Stimulated activated naive CD4-positive, alpha-beta T cell (primary cell): ENCODE data around the gene ZNF594.
"Not testable (repeated sequence)": the region's sequence is repeated elsewhere in the genome, so short reads cannot be mapped to it uniquely, and the experiment has no call there.

Experiments
- DNase-seq, 6 experiments: peaks; one replicate each; lab custom pipeline; 2025; lab: John Stamatoyannopoulos, UW

ZNF594 gene

GRCh38 chr17:5201011-5201410 lies 9.3 kb upstream of the ZNF594 start:
- DNase-seq = no peak

- DNase-seq = no peak
These were observed 8.7 kb upstream of the ZNF594 start for GRCh38 chr17:5200360-5200759.

GRCh38 chr17:5198472-5198871 lies 6.8 kb upstream of the ZNF594 start:
- DNase-seq = no peak

DNA sequence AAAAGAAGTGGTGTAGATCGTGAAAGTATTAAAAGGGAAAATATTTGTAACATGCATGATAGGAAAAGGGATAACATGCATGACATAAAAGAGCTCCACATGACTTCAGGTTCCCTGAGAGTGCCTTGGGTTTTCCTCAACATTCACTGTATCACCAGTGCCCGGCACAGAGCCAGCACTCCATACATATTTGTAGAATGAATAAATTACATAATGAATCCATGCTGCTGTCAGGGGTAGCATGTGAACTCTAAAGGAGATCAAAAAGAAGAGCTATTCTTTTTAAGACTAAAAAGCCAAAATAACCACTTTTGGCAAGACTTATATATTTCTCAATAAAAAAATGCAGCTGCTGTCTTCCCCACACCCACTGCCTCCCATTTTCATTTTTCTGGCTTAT lies 2.7 kb upstream of the ZNF594 start:
- no peak for DNase-seq

DNA sequence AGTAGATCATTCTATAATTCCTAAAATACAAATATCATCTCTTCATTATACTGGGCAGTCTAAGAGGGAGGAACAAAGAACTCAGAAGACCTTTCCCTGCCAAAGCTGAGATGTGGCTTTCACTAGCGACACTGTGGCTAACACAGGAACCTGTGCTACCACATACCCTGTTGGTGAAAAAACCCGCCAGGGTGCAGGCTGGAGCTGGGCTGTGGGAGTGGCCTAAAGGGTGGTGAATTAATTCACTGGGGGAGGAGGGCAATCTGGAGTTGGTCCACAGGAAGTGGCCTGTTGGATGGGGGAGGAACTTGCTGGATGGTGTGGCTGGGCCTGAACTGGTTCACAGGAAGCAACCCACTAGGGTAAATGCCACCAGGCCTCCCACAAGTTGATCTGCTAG lies 7.4 kb downstream of the ZNF594 start:
- DNase-seq = no peak

DNA sequence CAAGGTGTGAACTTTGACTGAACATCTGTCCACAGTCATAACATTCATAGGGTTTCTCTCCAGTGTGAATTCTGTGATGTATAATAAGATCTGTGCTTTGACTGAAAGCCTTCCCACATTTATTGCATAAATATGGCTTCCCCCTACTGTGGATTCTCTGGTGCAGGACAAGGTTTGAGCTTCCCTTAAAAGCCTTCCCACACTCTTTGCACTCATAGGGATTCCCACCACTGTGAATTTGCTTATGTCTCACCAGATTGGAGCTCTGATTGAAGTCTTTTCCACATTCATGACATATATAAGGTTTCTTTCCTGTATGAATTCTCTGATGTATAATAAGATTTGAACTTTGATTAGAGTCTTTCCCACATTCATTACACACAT lies 8.3 kb downstream of the ZNF594 start:
- no peak for DNase-seq

GRCh38 chr17:5182597-5183409 lies 8.9 kb downstream of the ZNF594 start:
- no peak for DNase-seq

DNA sequence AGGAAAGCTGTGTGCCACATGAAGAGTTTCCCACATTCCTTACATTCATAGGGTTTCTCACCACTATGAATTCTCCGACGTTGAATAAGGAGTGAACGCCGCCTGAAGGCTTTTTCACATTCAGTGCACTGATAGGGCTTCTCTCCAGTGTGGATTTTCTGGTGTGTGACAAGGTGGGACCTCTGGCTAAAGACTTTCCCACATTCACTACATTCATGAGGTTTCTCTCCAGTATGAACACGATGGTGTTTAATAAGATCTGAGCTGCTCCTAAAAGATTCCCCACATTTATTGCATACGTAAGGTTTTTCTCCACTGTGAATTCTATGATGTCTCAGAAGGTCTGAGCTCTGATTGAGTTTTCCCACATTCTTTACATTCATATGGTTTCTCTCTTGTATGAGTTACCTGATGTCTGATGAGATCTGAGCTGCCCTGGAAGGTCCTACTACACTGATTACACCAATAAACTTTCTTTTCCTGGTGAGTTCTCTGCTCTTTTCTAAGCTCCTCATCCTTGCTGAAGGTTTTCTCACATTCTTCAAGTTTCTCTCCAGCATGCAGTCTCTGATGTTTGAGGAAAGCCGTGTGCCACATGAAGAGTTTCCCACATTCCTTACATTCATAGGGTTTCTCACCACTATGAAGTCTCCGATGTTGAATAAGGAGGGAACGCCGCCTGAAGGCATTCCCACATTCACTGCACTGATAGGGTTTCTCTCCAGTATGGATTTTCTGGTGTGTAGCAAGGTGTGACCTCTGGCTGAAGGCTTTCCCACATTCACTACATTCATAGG lies 10.0 kb downstream of the ZNF594 start:
- peak in 2 of 6 experiments; percentile 2 to 22 for DNase-seq

GRCh38 chr17:5179003-5179402 lies 12.7 kb downstream of the ZNF594 start:
- no peak for DNase-seq

DNA sequence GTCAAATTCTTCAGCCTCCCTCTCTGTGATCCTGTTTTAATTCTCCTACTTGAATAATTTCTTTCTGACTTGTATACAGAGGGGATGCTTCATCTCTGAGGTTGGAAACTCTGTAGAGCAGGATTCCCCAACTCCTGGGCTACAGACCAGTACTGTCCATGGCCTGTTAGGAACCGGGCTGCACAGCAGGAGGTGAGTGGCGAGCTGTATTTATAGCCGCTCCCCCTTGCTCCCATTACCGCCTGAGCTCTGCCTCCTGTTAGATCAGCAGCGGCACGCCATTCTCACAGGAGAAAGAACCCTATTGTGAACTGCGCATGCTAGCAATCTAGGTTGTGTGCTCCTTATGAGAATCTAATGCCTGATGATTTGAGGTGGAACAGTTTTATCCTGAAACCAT lies 16.6 kb downstream of the ZNF594 start:
- DNase-seq = not testable (repeated sequence)

GRCh38 chr17:5165791-5166564 lies 25.7 kb downstream of the ZNF594 start:
- not testable (repeated sequence) for DNase-seq

DNA sequence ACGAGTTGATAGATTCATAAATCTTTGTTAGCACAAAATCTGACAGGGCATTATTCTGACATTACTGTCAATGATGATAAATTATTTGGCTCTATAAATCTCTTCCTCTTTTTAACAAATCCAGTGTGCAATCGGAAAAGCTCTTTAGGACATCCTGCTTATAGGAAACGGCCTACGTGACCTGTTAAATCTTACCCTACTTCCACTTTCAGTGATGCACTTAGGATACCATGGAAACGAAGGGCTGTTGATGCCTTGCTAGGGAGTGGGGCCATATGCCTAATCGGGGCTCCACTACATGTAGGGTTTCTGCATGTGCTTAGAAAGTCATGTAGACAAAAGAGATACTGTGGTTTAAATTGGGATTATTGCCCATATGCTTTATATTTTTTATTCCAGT lies 27.2 kb downstream of the ZNF594 start:
- DNase-seq = no peak

GRCh38 chr17:5161793-5162192 lies 29.9 kb downstream of the ZNF594 start:
- not testable (repeated sequence) for DNase-seq

- DNase-seq = not testable (repeated sequence)
These were observed 31.0 kb downstream of the ZNF594 start for GRCh38 chr17:5160702-5161101.

GRCh38 chr17:5146122-5146521 lies 45.5 kb downstream of the ZNF594 start:
- not testable (repeated sequence) for DNase-seq

- not testable (repeated sequence) for DNase-seq
These were observed 48.8 kb downstream of the ZNF594 start for GRCh38 chr17:5142877-5143276.

GRCh38 chr17:5139458-5139732 lies 52.3 kb downstream of the ZNF594 start:
- DNase-seq = no peak

GRCh38 chr17:5138616-5139457 lies 52.8 kb downstream of the ZNF594 start:
- DNase-seq = no peak

DNA sequence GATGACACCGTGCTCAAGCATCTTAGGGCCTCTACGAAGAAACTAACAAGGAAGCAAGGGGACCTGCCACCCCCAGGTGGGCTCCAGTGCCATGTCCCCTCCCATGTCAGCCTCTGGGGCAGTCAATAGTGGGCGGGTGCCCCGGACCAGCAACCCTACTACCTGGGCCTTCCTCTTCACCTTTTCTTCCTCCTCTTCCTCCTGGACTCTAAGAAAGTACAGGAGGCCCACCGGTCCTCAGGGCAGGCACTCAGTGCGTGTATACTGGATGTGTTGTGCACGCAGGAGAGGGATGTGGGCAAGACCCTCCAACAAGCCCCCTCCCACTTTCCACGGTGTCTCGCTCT lies 53.5 kb downstream of the ZNF594 start:
- not testable (repeated sequence) for DNase-seq

DNA sequence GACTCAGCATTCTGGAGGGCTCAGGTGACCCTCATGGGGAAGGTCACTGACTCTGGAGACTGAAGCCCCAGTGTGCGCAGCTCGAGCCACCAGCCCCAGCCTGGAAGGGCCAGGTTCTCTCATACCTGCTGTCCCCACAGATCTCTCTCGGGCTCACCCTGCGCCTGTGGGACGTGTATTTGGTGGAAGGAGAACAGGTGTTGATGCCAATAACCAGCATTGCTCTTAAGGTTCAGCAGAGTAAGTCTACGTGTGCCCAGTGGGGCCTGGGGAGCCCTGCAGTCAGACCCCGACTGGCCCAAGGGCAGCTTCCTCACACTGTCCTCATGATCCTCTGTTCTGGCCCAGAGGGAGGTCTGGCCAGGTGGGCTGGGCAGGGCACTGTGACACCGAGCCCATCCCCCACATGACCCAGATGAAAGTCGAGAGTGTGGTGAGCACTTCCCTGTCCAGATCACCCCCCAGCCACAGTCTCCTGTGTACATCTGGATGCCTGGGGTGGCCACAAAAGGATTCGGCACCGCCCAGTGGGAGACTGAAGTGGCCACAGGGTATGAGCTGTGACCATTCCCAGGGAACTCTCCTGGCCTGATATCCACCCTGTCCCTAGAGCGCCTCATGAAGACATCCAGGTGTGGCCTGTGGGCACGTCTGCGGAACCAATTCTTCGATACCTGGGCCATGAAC lies 54.0 kb downstream of the ZNF594 start:
- DNase-seq = not testable (repeated sequence)
